T-cell (primary cell): Measurements from ENCODE around the gene TENM4. TPM values are rescaled to one million over a fixed set of nuclear protein-coding genes. Genes with fewer than 3 reads are reported as not detected.

Experiments
- ATAC-seq, 4 experiments: fragments of 200-7000 bp in 3 of 4; fragments of 150-1000 bp in 1 of 4; cut with Tn5 transposase; replicated peaks in 1 of 4; 1 replicate in 3 of 4; 2 replicates in 1 of 4; pipeline ENCODE4 v1.10.0; 2021; ENCODE audit warnings: moderate library complexity in 3 of 4, mild to moderate bottlenecking in 2 of 4, moderate number of reproducible peaks in 1 of 4
- CTCF ChIA-PET, 2 donors: fragments of 300-600 bp; sonication (Branson Sonifier 250); formaldehyde crosslinking; loops; one replicate each; lab custom pipeline; 2022; ENCODE audit warnings: antibody characterized with exemption in 2 of 2; lab: Charles Lee
- POLR2A ChIA-PET, 2 donors: fragments of 300-600 bp; sonication (Branson Sonifier 250); formaldehyde crosslinking; loops; one replicate each; lab custom pipeline; 2022; ENCODE audit warnings: antibody characterized with exemption in 2 of 2; lab: Charles Lee
- DNase-seq, 35 experiments: peaks; one replicate each; pipeline versions ENCODE4 v3.0.0 to v3.0.0-alpha.2; 2013 to 2023
- H3K27ac ChIP-seq: one replicate; pipeline ENCODE4 v1.5.1; 2013; ENCODE audit warnings: low read length
- H3K27me3 ChIP-seq, 2 experiments: replicated peaks in 1 of 2; 1 replicate in 1 of 2; 2 replicates in 1 of 2; pipeline versions ENCODE4 v1.6.1 to v1.7.0; 2013; ENCODE audit warnings: low read length in 1 of 2, mixed read lengths in 1 of 2; ENCODE audit not compliant: control insufficient read depth in 2 of 2, insufficient read depth in 2 of 2; ENCODE audit errors: extremely low read depth in 1 of 2
- H3K36me3 ChIP-seq, 2 donors: 1 replicate in 1 of 2; 2 replicates in 1 of 2; pipeline versions ENCODE4 v1.6.1 to v1.7.0; 2013; ENCODE audit warnings: low read length in 1 of 2; ENCODE audit not compliant: control insufficient read depth in 2 of 2, insufficient read depth in 1 of 2; ENCODE audit errors: extremely low read depth in 1 of 2
- H3K4me1 ChIP-seq, 2 experiments: 1 replicate in 1 of 2; 2 replicates in 1 of 2; pipeline versions ENCODE4 v1.6.1 to v1.7.0; 2013; ENCODE audit warnings: low read length in 2 of 2, mixed read lengths in 1 of 2; ENCODE audit not compliant: insufficient read depth in 2 of 2, control insufficient read depth in 1 of 2; ENCODE audit errors: extremely low read depth in 1 of 2
- H3K4me3 ChIP-seq, 2 donors: 1 replicate in 1 of 2; 2 replicates in 1 of 2; pipeline versions ENCODE4 v1.5.1 to v1.7.0; 2013; ENCODE audit warnings: mild to moderate bottlenecking in 2 of 2, low read length in 1 of 2, moderate library complexity in 1 of 2; ENCODE audit not compliant: control insufficient read depth in 1 of 2; ENCODE audit errors: extremely low read depth in 1 of 2
- H3K9me3 ChIP-seq: 2 replicates; pipeline ENCODE4 v1.7.0; 2013
- H3K27ac Mint-ChIP-seq, 2 donors: one replicate each; pipeline ENCODE4 v1.8.0; 2020 to 2021; ENCODE audit warnings: mild to moderate bottlenecking in 2 of 2, mixed read lengths in 2 of 2
- H3K27me3 Mint-ChIP-seq, 2 donors: one replicate each; pipeline ENCODE4 v1.8.0; 2021 to 2022; ENCODE audit warnings: mixed read lengths in 2 of 2
- H3K36me3 Mint-ChIP-seq: one replicate; pipeline ENCODE4 v1.8.0; 2021; ENCODE audit warnings: mixed read lengths
- H3K4me1 Mint-ChIP-seq, 3 donors: one replicate each; pipeline ENCODE4 v1.8.0; 2020 to 2022; ENCODE audit warnings: mixed read lengths in 3 of 3, mild to moderate bottlenecking in 1 of 3
- H3K4me3 Mint-ChIP-seq, 3 donors: one replicate each; pipeline ENCODE4 v1.8.0; 2020 to 2022; ENCODE audit warnings: mild to moderate bottlenecking in 3 of 3, mixed read lengths in 3 of 3, moderate library complexity in 3 of 3
- H3K9me3 Mint-ChIP-seq, 3 donors: one replicate each; pipeline ENCODE4 v1.8.0; 2020 to 2022; ENCODE audit warnings: mixed read lengths in 3 of 3
- WGBS: methylation state at CpG from one replicate; pipeline ENCODE4 v1.1.5; 2013; ENCODE audit warnings: missing lambda C conversion rate; ENCODE audit not compliant: insufficient coverage; 5-methylcytosine and 5-hydroxymethylcytosine counted together
- total RNA-seq, 35 experiments: library from RNA in 6 of 35; stranded (reverse) in 6 of 35; fragments of 120-200 nt in 1 of 35; gene quantifications; one replicate each; pipeline versions ENCODE4 v1.2.1 to v1.2.4 and lab custom pipeline; 2013 to 2026

Gene TENM4
- total RNA-seq, 5 donors from 2014 or later (not counting 1 experiment from before 2014, with no cell fraction given), result 0.03 to 0.35 (median 0.03) TPM; not detected in 2

DNA sequence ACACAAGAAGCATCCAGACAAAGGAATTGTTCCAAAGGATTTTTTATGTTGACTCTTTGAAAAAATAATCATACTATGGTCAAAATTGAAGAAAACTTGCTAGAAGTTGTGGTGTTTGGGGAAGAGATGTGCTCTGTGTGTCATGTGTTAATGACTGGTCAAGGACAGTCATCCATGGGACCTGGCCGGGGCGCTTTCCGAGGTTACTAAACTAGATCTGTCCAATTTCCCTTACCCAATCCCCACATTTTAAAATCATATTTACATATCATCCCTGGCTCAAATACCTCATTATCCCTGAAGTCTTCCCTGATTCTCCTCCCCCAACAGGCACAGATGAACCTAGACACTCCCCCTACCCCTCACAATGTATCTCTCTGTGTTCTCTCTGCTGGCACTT, 289.4 kb downstream of the TENM4 start:
- no peaks in the 10 kb centered on the region for H3K27me3 Mint-ChIP-seq
- H3K27ac ChIP-seq, result no peak overlapping the region

DNA sequence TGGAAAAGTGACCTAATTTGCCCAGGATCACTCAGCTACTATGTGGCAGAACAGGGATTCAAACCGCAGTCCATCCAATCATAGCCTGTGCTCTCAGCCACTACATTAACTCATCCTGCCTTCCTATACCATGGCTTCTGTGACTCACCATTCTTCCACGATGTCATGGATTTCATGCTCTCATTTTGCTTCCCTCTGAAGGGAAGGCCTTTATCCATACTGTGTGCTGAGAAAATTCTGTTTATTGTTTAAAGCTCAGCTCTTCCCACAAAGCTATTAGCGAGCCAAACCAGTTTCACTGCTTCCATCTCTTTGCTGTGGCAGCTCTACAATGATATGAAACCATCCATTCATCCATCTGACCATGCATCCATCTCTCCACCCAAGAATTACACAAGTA, 289.9 kb downstream of the TENM4 start:
- Mint-ChIP-seq H3K9me3 (peaks cover 0 to 2% (median 0%) of the 10 kb centered on the region in 3 donors), H3K27me3 (no peaks in the 10 kb centered on the region), H3K4me1 (no peaks in the 10 kb centered on the region), H3K27ac (no peak overlapping the region), H3K36me3 (no peaks in the 10 kb centered on the region), H3K4me3 (no peak overlapping the region)
- 100% methylated on average over 1 of the region's 3 CpGs for WGBS
- Histone ChIP-seq H3K27ac (no peak overlapping the region), H3K4me3 (no peak overlapping the region), H3K9me3 (no peaks in the 10 kb centered on the region), H3K27me3 (no peaks in the 10 kb centered on the region), H3K36me3 (no peaks in the 10 kb centered on the region), H3K4me1 (no peaks in the 10 kb centered on the region)
- no peak for DNase-seq
- ChIA-PET POLR2A (no interaction called here), CTCF (no interaction called here)
- no peak for ATAC-seq

More for the DNA sequence above, 289.4 kb downstream of the TENM4 start:
- no peaks in the 10 kb centered on the region for H3K36me3 ChIP-seq
- H3K9me3 ChIP-seq, result no peaks in the 10 kb centered on the region
- ChIA-PET POLR2A (no interaction called here), CTCF (no interaction called here)
- no peak overlapping the region for H3K4me3 ChIP-seq
- peaks cover 0 to 2% (median 0%) of the 10 kb centered on the region in 3 donors for H3K9me3 Mint-ChIP-seq
- no peaks in the 10 kb centered on the region for H3K36me3 Mint-ChIP-seq
- no peak for DNase-seq
- no peak for ATAC-seq
- no peaks in the 10 kb centered on the region for H3K4me1 ChIP-seq
- H3K4me3 Mint-ChIP-seq, result no peak overlapping the region
- H3K27ac Mint-ChIP-seq, result no peak overlapping the region
- H3K4me1 Mint-ChIP-seq, result no peaks in the 10 kb centered on the region
- no CpG with 5 or more reads among the region's 3 CpGs for WGBS
- H3K27me3 ChIP-seq, result no peaks in the 10 kb centered on the region

DNA sequence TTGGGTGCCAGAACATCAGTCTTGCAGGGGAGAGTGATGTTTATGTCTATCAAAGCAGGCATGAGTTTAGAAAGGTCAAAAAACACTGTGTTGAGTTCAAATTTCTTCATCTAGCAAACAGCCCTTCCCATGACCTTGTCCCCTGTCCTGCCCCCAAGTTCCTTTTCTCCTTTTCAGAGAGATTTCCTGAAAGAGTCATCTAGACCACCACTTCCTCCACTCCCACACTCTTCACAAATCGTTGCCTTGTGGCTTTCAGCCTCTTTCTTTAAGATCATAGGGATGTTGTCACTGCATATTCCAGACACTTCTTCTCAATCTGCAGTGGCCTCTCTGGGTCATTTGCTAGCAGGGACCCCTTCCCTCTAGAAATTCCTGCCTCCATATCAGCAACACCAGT, 290.5 kb downstream of the TENM4 start:
- no peak for ATAC-seq
- Histone ChIP-seq H3K27me3 (no peaks in the 10 kb centered on the region), H3K4me3 (no peak overlapping the region), H3K9me3 (no peaks in the 10 kb centered on the region), H3K27ac (no peak overlapping the region), H3K4me1 (no peaks in the 10 kb centered on the region), H3K36me3 (no peaks in the 10 kb centered on the region)
- Mint-ChIP-seq H3K9me3 (peaks cover 0 to 2% (median 0%) of the 10 kb centered on the region in 3 donors), H3K36me3 (no peaks in the 10 kb centered on the region), H3K27ac (no peak overlapping the region), H3K4me1 (no peaks in the 10 kb centered on the region), H3K4me3 (no peak overlapping the region), H3K27me3 (no peaks in the 10 kb centered on the region)
- ChIA-PET POLR2A (no interaction called here), CTCF (no interaction called here)
- no CpG with 5 or more reads among the region's 1 CpG for WGBS
- no peak for DNase-seq

GRCh38 chr11:79147731-79148130, 293.1 kb downstream of the TENM4 start:
- H3K27ac ChIP-seq, result no peak overlapping the region
- Mint-ChIP-seq H3K36me3 (no peaks in the 10 kb centered on the region), H3K9me3 (peaks cover 0 to 4% (median 3%) of the 10 kb centered on the region in 3 donors), H3K27me3 (no peaks in the 10 kb centered on the region), H3K27ac (no peak overlapping the region), H3K4me1 (no peaks in the 10 kb centered on the region), H3K4me3 (no peak overlapping the region)
- H3K9me3 ChIP-seq, result no peaks in the 10 kb centered on the region
- no CpG with 5 or more reads among the region's 2 CpGs for WGBS
- H3K4me1 ChIP-seq, result no peaks in the 10 kb centered on the region
- H3K36me3 ChIP-seq, result no peaks in the 10 kb centered on the region
- ChIA-PET CTCF (no interaction called here), POLR2A (no interaction called here)
- H3K27me3 ChIP-seq, result no peaks in the 10 kb centered on the region
- DNase-seq (no peak), ATAC-seq (no peak)
- H3K4me3 ChIP-seq, result no peak overlapping the region

GRCh38 chr11:79147011-79147410, 293.8 kb downstream of the TENM4 start:
- ChIA-PET POLR2A (no interaction called here), CTCF (no interaction called here)
- H3K9me3 ChIP-seq, result no peaks in the 10 kb centered on the region
- H3K4me3 Mint-ChIP-seq, result no peak overlapping the region
- H3K27ac ChIP-seq, result no peak overlapping the region
- H3K27me3 ChIP-seq, result no peaks in the 10 kb centered on the region
- no peaks in the 10 kb centered on the region for H3K27me3 Mint-ChIP-seq
- no peak for ATAC-seq
- no peaks in the 10 kb centered on the region for H3K4me1 ChIP-seq
- H3K4me3 ChIP-seq, result no peak overlapping the region
- no peaks in the 10 kb centered on the region for H3K4me1 Mint-ChIP-seq
- H3K9me3 Mint-ChIP-seq, result peaks cover 0 to 8% (median 3%) of the 10 kb centered on the region in 3 donors
- H3K27ac Mint-ChIP-seq, result no peak overlapping the region
- DNase-seq, result no peak
- H3K36me3 ChIP-seq, result no peaks in the 10 kb centered on the region
- H3K36me3 Mint-ChIP-seq, result no peaks in the 10 kb centered on the region
- 86% methylated on average over 2 of the region's 4 CpGs for WGBS

DNA sequence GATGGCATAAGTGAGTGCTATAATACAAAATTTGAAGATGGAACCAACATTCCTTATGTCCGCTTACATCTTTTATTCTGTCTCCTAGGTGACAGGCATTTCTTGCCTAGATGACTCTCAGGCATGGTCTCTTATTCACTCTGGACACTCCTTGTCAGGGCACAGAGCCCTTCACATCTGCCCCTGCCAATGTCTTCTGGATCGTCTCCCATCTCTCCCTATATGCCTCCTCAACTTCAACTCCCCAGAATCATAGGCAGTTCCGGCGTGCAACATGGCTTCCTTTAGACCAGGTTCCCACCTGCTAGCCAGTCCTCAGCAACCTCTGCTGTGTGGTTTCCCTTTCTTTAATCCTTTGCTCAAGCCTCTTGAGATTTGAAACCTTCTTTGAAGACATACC, 300.9 kb downstream of the TENM4 start:
- DNase-seq, result no peak
- H3K9me3 Mint-ChIP-seq, result peaks cover 3 to 8% (median 4%) of the 10 kb centered on the region in 3 donors
- H3K9me3 ChIP-seq, result no peaks in the 10 kb centered on the region
- H3K27ac Mint-ChIP-seq, result no peak overlapping the region
- H3K4me1 ChIP-seq, result no peaks in the 10 kb centered on the region
- no peaks in the 10 kb centered on the region for H3K27me3 ChIP-seq
- CTCF ChIA-PET, result no interaction called here
- H3K27me3 Mint-ChIP-seq, result peaks cover 2 to 3% of the 10 kb centered on the region in 2 donors
- 93% methylated on average over 4 of the region's 4 CpGs for WGBS
- no peaks in the 10 kb centered on the region for H3K4me1 Mint-ChIP-seq
- POLR2A ChIA-PET, result no interaction called here
- H3K27ac ChIP-seq, result no peak overlapping the region
- H3K4me3 ChIP-seq, result no peak overlapping the region
- ATAC-seq, result no peak
- no peaks in the 10 kb centered on the region for H3K36me3 ChIP-seq
- H3K36me3 Mint-ChIP-seq, result no peaks in the 10 kb centered on the region
- no peak overlapping the region for H3K4me3 Mint-ChIP-seq

DNA sequence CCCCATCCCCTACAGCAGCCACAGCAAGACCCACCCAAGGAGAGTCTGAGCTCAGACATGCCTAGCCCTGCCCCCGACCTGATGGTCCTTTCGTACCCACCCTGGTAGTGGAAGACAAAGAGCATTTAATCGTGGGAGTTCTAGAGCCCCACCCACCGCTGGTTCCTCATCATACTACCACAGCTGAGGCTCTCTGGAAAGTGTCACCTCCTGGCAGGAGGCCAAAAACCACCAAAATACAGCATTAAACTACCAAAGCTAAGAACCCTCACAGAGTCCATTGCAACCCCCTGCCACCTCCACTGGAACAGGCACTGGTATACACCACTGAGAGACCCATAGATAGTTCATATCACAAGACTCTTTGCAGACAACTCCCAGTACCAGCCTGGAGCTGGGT, 311.1 kb downstream of the TENM4 start:
- H3K36me3 ChIP-seq, result no peaks in the 10 kb centered on the region
- no peak for ATAC-seq
- H3K9me3 Mint-ChIP-seq, result peaks cover 8 to 12% (median 10%) of the 10 kb centered on the region in 3 donors
- DNase-seq, result no peak
- H3K4me3 ChIP-seq, result no peak overlapping the region
- no peaks in the 10 kb centered on the region for H3K4me1 Mint-ChIP-seq
- peaks cover 0 to 5% of the 10 kb centered on the region in 2 experiments for H3K27me3 ChIP-seq
- no peaks in the 10 kb centered on the region for H3K27me3 Mint-ChIP-seq
- POLR2A ChIA-PET, result no interaction called here
- no peaks in the 10 kb centered on the region for H3K36me3 Mint-ChIP-seq
- H3K4me1 ChIP-seq, result no peaks in the 10 kb centered on the region
- H3K4me3 Mint-ChIP-seq, result no peak overlapping the region
- no peak overlapping the region for H3K27ac ChIP-seq
- no peak overlapping the region for H3K27ac Mint-ChIP-seq
- CTCF ChIA-PET, result no interaction called here
- H3K9me3 ChIP-seq, result no peaks in the 10 kb centered on the region
- no CpG with 5 or more reads among the region's 4 CpGs for WGBS
